AG10803 (cell line): ENCODE measurements around the gene AGPAT3.

Experiments used
- DNase-seq: peaks from one replicate; pipeline ENCODE4 v3.0.0; 2010; ENCODE audit warnings: low read depth
- H3K4me3 ChIP-seq: 2 replicates; pipeline ENCODE4 v1.5.1; 2011; ENCODE audit warnings: mild to moderate bottlenecking, low read length, control low read depth
- CTCF ChIP-seq: conservative IDR thresholded peaks from 2 replicates; pipeline ENCODE4 v1.5.1; 2011; ENCODE audit warnings: mild to moderate bottlenecking, low read length, control low read depth, inconsistent platforms

The AGPAT3 gene

GRCh38 chr21:43958364-43959158, 93.5 kb downstream of the AGPAT3 start:
- H3K4me3 ChIP-seq, result no peak overlapping the region
- DNase-seq, result no peak
- no peak for TF ChIP-seq CTCF

- no peak for DNase-seq
- no peak for TF ChIP-seq CTCF
- H3K4me3 ChIP-seq, result no peak overlapping the region
Observed at GRCh38 chr21:43959231-43960116, 94.5 kb downstream of the AGPAT3 start.

GRCh38 chr21:43961382-43961909, 96.4 kb downstream of the AGPAT3 start:
- no peak overlapping the region for H3K4me3 ChIP-seq
- TF ChIP-seq CTCF, result no peak
- DNase-seq, result no peak

- no peak for TF ChIP-seq CTCF
- no peak for DNase-seq
- no peak overlapping the region for H3K4me3 ChIP-seq
Observed at GRCh38 chr21:43965911-43966585, 101.0 kb downstream of the AGPAT3 start.

GRCh38 chr21:43966946-43967512, 102.0 kb downstream of the AGPAT3 start:
- no peak for DNase-seq
- no peak for TF ChIP-seq CTCF
- no peak overlapping the region for H3K4me3 ChIP-seq

- no peak for DNase-seq
- TF ChIP-seq CTCF, result no peak
Observed at GRCh38 chr21:43967981-43968380, 103.0 kb downstream of the AGPAT3 start.

More at GRCh38 chr21:43967981-43968380, 103.0 kb downstream of the AGPAT3 start:
- H3K4me3 ChIP-seq, result no peak overlapping the region
